OCI-LY1 (cell line): Measurements from ENCODE around the gene LMLN.

Source experiments
- H2AFZ ChIP-seq: fragments of 200-600 bp; sonication (generic), shearing (Covaris generic); 2 replicates; pipeline ENCODE4 v1.6.0; 2014; ENCODE audit warnings: antibody characterized with exemption, mild to moderate bottlenecking, low read length
- H3F3A ChIP-seq: fragments of 200-600 bp; sonication (generic), shearing (Covaris generic); 2 replicates; pipeline ENCODE4 v1.6.0; 2014; ENCODE audit warnings: mild to moderate bottlenecking, antibody characterized with exemption, low read length, moderate library complexity; ENCODE audit not compliant: insufficient read depth
- H3K27ac ChIP-seq: fragments of 200-600 bp; sonication (generic); 2 replicates; pipeline ENCODE4 v1.5.1; 2014; ENCODE audit warnings: low read length, mixed run types, mild to moderate bottlenecking, low read depth; ENCODE audit not compliant: poor library complexity, severe bottlenecking
- H3K27me3 ChIP-seq: fragments of 200-600 bp; sonication (generic); 2 replicates; pipeline ENCODE4 v1.6.0; 2014; ENCODE audit warnings: antibody characterized with exemption, mild to moderate bottlenecking, low read length, moderate library complexity; ENCODE audit not compliant: insufficient read depth
- H3K36me3 ChIP-seq: fragments of 200-600 bp; sonication (generic); 2 replicates; pipeline ENCODE4 v1.6.1; 2014; ENCODE audit warnings: mild to moderate bottlenecking, antibody characterized with exemption, low read length, moderate library complexity, mixed read lengths; ENCODE audit not compliant: insufficient read depth
- H3K4me1 ChIP-seq: fragments of 200-600 bp; sonication (generic); 2 replicates; pipeline ENCODE4 v1.5.1; 2014; ENCODE audit warnings: mild to moderate bottlenecking, low read length, moderate library complexity; ENCODE audit not compliant: insufficient read depth, severe bottlenecking
- H3K4me2 ChIP-seq: fragments of 200-600 bp; sonication (generic), shearing (Covaris generic); 2 replicates; pipeline ENCODE4 v1.6.1; 2014; ENCODE audit warnings: low read length
- H3K4me3 ChIP-seq: fragments of 200-600 bp; sonication (generic); 2 replicates; pipeline ENCODE4 v1.5.1; 2014; ENCODE audit warnings: low read length, low read depth, mild to moderate bottlenecking, mixed read lengths; ENCODE audit not compliant: poor library complexity, severe bottlenecking
- H3K79me2 ChIP-seq: fragments of 200-600 bp; shearing (Covaris generic); 2 replicates; pipeline ENCODE4 v1.6.1; 2016; ENCODE audit warnings: mixed run types, low read length, mixed read lengths; ENCODE audit not compliant: insufficient read depth
- H3K9ac ChIP-seq: fragments of 200-600 bp; sonication (generic), shearing (Covaris generic); 2 replicates; pipeline ENCODE4 v1.6.1; 2014; ENCODE audit warnings: mild to moderate bottlenecking, low read length, mixed read lengths
- H3K9me2 ChIP-seq: fragments of 200-600 bp; sonication (generic), shearing (Covaris generic); 2 replicates; pipeline ENCODE4 v1.6.1; 2014; ENCODE audit warnings: low read depth, mild to moderate bottlenecking, low read length, mixed read lengths
- H3K9me3 ChIP-seq: fragments of 200-600 bp; shearing (Covaris generic); 2 replicates; pipeline ENCODE4 v1.6.1; 2014; ENCODE audit warnings: low read length, mixed read lengths
- H4K20me1 ChIP-seq: fragments of 200-600 bp; sonication (generic), shearing (Covaris generic); 2 replicates; pipeline ENCODE4 v1.6.0; 2016; ENCODE audit warnings: mild to moderate bottlenecking, low read length; ENCODE audit not compliant: insufficient read depth
- CTCF ChIP-seq: fragments of 200-600 bp; sonication (generic), shearing (Covaris generic); IDR thresholded peaks from 2 replicates; pipeline ENCODE4 v1.5.1; 2017; ENCODE audit warnings: mild to moderate bottlenecking, antibody characterized with exemption, low read length, moderate library complexity, mixed read lengths
- EZH2 ChIP-seq: fragments of 200-600 bp; sonication (generic), shearing (Covaris generic); IDR thresholded peaks from 2 replicates; pipeline ENCODE4 v1.8.0; 2017; ENCODE audit warnings: borderline replicate concordance, mixed run types, mild to moderate bottlenecking, antibody characterized with exemption, low read length, moderate library complexity, mixed read lengths

Gene LMLN

GRCh38 chr3:197950677-197951061, 9.3 kb upstream of the LMLN start:
- Histone ChIP-seq H3K9me3 (no peaks in the 10 kb centered on the region), H3F3A (no peaks in the 10 kb centered on the region), H3K9me2 (no peaks in the 10 kb centered on the region), H3K27me3 (no peaks in the 10 kb centered on the region), H3K79me2 (peaks cover 20% of the 10 kb centered on the region), H2AFZ (no peak overlapping the region), H3K9ac (peak overlapping the region; percentile 92), H4K20me1 (no peaks in the 10 kb centered on the region), H3K4me3 (peak overlapping the region; percentile 81), H3K27ac (peak overlapping the region; percentile 61), H3K4me1 (peaks cover 25% of the 10 kb centered on the region), H3K36me3 (peaks cover 54% of the 10 kb centered on the region), H3K4me2 (peak overlapping the region; percentile 79)
- no peak for TF ChIP-seq EZH2
- TF ChIP-seq CTCF: no peak

- Histone ChIP-seq H3K27ac (peak overlapping the region; percentile 61), H2AFZ (no peak overlapping the region), H3F3A (peaks cover 5% of the 10 kb centered on the region; the same call in 1 of the 2 replicates)
These were observed 8.5 kb upstream of the LMLN start for GRCh38 chr3:197951392-197951990.

GRCh38 chr3:197952440-197952839, 7.6 kb upstream of the LMLN start:
- Histone ChIP-seq H3K4me2 (no peak overlapping the region), H3K4me1 (peaks cover 28% of the 10 kb centered on the region)

More at GRCh38 chr3:197951392-197951990, 8.5 kb upstream of the LMLN start:
- Histone ChIP-seq H3K36me3 (peaks cover 63% of the 10 kb centered on the region), H3K4me1 (peaks cover 25% of the 10 kb centered on the region), H3K9ac (peak overlapping the region; percentile 92), H3K4me3 (peak overlapping the region; percentile 81), H3K4me2 (peak overlapping the region; percentile 79), H3K79me2 (peaks cover 20% of the 10 kb centered on the region), H3K9me3 (no peaks in the 10 kb centered on the region), H3K9me2 (no peaks in the 10 kb centered on the region), H4K20me1 (no peaks in the 10 kb centered on the region), H3K27me3 (no peaks in the 10 kb centered on the region)
- no peak for TF ChIP-seq EZH2
- no peak for TF ChIP-seq CTCF

More at GRCh38 chr3:197952440-197952839, 7.6 kb upstream of the LMLN start:
- Histone ChIP-seq H4K20me1 (no peaks in the 10 kb centered on the region), H3K9me2 (no peaks in the 10 kb centered on the region), H2AFZ (no peak overlapping the region), H3K9ac (no peak overlapping the region), H3K27ac (no peak overlapping the region), H3K36me3 (peaks cover 72% of the 10 kb centered on the region), H3F3A (peaks cover 14% of the 10 kb centered on the region), H3K9me3 (no peaks in the 10 kb centered on the region), H3K27me3 (no peaks in the 10 kb centered on the region), H3K4me3 (no peak overlapping the region), H3K79me2 (peaks cover 20% of the 10 kb centered on the region)
- TF ChIP-seq EZH2 (no peak), CTCF (no peak)
